Endothelial cell (in vitro differentiated cells): ENCODE measurements around the gene NOP53. TPM values are rescaled to one million over a fixed set of nuclear protein-coding genes. Genes with fewer than 3 reads are reported as not detected.

Experiments used
- DNase-seq: peaks from one replicate; pipeline ENCODE4 v3.0.0; 2021; ENCODE audit warnings: low spot score
- H3K27ac Mint-ChIP-seq: one replicate; pipeline ENCODE4 v1.8.0; 2021; ENCODE audit warnings: mixed read lengths, inconsistent platforms; ENCODE audit not compliant: unreplicated experiment
- H3K27me3 Mint-ChIP-seq: one replicate; pipeline ENCODE4 v1.8.0; 2021; ENCODE audit warnings: mild to moderate bottlenecking, moderate library complexity, mixed read lengths, inconsistent platforms; ENCODE audit not compliant: unreplicated experiment
- H3K36me3 Mint-ChIP-seq: one replicate; pipeline ENCODE4 v1.8.0; 2021; ENCODE audit warnings: mild to moderate bottlenecking, low read depth, mixed read lengths, inconsistent platforms; ENCODE audit not compliant: unreplicated experiment
- H3K4me1 Mint-ChIP-seq: one replicate; pipeline ENCODE4 v1.8.0; 2021; ENCODE audit warnings: mild to moderate bottlenecking, mixed read lengths, inconsistent platforms; ENCODE audit not compliant: unreplicated experiment
- H3K4me3 Mint-ChIP-seq: one replicate; pipeline ENCODE4 v1.8.0; 2021; ENCODE audit warnings: mild to moderate bottlenecking, mixed read lengths, inconsistent platforms; ENCODE audit not compliant: unreplicated experiment
- H3K9me3 Mint-ChIP-seq: one replicate; pipeline ENCODE4 v1.8.0; 2021; ENCODE audit warnings: mixed read lengths, inconsistent platforms; ENCODE audit not compliant: unreplicated experiment
- total RNA-seq: library from RNA; stranded (reverse); fragmentation: NEBNext Ultra II Directional; extraction: Animal tissue kit (Norgen Biotek cat#: 25700); gene quantifications from one replicate; pipeline ENCODE4 v1.2.1, GENCODE V29; 2021; ENCODE audit not compliant: unreplicated experiment
- TF ChIP-seq, protein P1 (sequence below): fragments of 200-600 bp; sonication (generic); IDR thresholded peaks from one replicate; pipeline ENCODE4 v1.5.0; 2021; ENCODE audit warnings: antibody characterized with exemption; ENCODE audit not compliant: unreplicated experiment

Gene NOP53
- total RNA-seq, 1 donor from 2014 or later: 324 TPM

DNA sequence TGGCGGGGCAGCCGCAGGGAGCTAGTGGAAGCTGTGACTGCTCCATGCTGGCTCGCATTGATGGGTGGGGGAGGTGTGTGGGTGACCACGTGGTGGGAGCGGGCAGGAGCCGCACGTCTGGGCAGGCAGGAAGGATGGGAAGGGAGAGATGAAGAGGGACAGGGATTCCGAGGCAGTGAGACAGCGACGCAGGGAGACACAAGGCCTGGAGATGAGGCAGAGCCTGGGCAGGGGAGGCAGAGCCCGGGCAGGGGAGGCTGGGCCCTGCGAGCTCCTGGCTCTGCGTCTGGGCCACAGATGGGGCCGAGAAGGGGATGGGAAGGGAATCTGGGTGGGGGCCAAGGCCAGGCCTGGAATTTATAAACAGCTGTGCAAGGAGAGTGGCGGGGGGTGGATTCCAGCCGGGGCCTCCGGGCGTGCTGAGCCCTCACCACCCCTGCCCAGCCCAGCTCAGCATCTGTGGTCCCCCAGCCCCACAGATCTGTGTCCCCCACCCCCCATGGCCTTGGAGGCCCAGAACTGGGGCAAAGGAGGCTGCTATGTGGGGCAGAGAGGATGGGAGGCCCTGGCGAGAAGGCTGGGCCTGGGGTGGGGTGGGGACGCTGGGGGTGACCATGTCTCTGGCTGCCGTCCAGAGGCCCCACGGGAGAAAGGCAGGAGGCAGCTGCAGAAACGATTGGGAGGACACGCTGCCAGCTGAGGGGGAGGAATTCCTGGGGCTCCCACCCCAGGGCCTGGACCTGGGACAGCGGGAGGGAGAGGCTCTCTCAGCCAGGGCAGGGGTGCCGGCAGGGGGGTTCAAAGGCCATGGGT lies 26.1 kb upstream of the NOP53 start:
- no peak for DNase-seq
- Mint-ChIP-seq H3K9me3 (no peaks in the 10 kb centered on the region), H3K4me3 (peak overlapping the region; percentile 15), H3K27me3 (peaks cover 13% of the 10 kb centered on the region), H3K4me1 (peaks cover 8% of the 10 kb centered on the region), H3K36me3 (peaks cover 27% of the 10 kb centered on the region), H3K27ac (no peak overlapping the region)
- TF ChIP-seq, protein P1, sequence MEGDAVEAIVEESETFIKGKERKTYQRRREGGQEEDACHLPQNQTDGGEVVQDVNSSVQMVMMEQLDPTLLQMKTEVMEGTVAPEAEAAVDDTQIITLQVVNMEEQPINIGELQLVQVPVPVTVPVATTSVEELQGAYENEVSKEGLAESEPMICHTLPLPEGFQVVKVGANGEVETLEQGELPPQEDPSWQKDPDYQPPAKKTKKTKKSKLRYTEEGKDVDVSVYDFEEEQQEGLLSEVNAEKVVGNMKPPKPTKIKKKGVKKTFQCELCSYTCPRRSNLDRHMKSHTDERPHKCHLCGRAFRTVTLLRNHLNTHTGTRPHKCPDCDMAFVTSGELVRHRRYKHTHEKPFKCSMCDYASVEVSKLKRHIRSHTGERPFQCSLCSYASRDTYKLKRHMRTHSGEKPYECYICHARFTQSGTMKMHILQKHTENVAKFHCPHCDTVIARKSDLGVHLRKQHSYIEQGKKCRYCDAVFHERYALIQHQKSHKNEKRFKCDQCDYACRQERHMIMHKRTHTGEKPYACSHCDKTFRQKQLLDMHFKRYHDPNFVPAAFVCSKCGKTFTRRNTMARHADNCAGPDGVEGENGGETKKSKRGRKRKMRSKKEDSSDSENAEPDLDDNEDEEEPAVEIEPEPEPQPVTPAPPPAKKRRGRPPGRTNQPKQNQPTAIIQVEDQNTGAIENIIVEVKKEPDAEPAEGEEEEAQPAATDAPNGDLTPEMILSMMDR: no peak

DNA sequence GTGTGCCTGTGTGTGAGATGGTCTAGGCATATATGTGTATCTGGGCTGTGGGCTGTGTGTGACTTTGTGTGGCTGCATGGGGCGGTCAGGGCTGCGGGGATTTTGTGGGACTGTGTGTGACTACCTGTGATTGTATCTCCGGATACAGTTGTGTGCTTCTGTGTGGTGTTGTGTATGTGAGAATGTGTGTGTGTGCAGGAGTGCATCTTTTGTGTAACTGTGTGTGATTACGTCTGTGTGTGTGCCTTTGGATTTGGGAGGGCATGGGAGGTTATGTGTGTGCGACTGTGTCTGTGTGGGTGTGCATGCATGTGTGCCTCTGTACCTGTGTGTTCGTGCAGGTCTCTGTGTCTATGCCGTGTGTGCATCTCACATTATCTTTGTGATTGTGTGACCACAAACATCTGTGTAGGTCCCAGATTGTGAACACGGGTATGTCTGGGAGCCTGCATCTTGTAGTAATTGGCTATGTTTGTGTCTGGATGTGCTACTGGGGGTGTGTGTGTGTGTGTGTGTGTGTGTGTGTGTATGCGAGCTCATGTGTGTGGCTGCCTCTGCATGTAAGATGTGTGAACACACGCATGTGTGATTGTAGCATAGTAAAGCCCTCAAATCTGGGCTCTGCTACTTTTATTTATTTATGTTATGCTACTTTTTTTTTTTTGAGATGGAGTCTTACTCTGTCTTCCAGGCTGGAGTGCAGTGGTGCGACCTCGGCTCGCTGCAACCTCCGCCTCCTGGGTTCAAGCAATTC lies 24.5 kb upstream of the NOP53 start:
- no peak for DNase-seq

DNA sequence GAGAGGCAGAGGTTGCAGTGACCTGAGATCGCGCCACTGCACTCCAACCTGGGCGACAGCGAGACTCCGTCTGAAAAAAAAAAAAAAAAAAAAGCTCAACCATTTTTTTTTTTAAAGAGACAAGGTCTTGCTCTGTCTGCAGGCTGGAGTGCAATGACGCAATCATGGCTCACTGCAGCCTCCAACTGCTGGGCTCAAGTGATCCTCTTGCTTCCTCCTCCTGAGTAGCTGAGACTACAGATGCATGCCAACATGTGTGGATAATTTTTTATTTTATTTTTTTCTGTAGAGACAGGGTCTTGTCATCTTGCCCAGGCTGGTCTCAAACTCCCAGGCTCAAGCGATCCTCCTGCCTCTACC lies 21.8 kb upstream of the NOP53 start:
- DNase-seq: no peak
- TF ChIP-seq, protein P1: no peak
- Mint-ChIP-seq H3K4me3 (no peak overlapping the region), H3K36me3 (peaks cover 38% of the 10 kb centered on the region), H3K27ac (no peak overlapping the region), H3K27me3 (peaks cover 11% of the 10 kb centered on the region), H3K4me1 (peaks cover 10% of the 10 kb centered on the region), H3K9me3 (peaks cover 4% of the 10 kb centered on the region)

More for the DNA sequence above, 24.5 kb upstream of the NOP53 start:
- Mint-ChIP-seq H3K4me1 (peaks cover 8% of the 10 kb centered on the region), H3K4me3 (peak overlapping the region; percentile 9), H3K27ac (peak overlapping the region; percentile 44), H3K9me3 (no peaks in the 10 kb centered on the region), H3K27me3 (peaks cover 15% of the 10 kb centered on the region), H3K36me3 (peaks cover 31% of the 10 kb centered on the region)
- TF ChIP-seq, protein P1: no peak

DNA sequence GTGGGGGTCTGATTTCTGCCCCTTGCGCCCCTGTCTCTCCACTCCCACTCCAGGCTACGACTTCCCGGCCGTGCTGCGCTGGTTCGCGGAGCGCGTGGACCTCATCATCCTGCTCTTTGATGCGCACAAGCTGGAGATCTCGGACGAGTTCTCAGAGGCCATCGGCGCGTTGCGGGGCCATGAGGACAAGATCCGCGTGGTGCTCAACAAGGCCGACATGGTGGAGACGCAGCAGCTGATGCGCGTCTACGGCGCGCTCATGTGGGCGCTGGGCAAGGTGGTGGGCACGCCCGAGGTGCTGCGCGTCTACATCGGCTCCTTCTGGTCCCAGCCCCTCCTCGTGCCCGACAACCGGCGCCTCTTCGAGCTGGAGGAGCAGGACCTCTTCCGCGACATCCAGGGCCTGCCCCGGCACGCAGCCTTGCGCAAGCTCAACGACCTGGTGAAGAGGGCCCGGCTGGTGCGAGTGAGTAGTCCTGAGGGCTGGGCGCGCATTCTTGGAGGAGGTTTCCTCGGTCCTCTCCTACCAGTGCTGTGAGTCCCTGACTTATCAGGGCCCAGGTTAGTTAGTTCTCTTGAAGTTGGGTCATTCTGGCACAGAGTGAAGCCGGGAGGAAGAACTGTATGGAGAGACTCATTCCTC lies 19.5 kb upstream of the NOP53 start:
- H3K9me3 Mint-ChIP-seq: peaks cover 4% of the 10 kb centered on the region
- H3K4me1 Mint-ChIP-seq: peaks cover 23% of the 10 kb centered on the region
- H3K27ac Mint-ChIP-seq: no peak overlapping the region
- peaks cover 48% of the 10 kb centered on the region for H3K36me3 Mint-ChIP-seq
- no peak overlapping the region for H3K4me3 Mint-ChIP-seq
- peaks cover 14% of the 10 kb centered on the region for H3K27me3 Mint-ChIP-seq
- no peak for DNase-seq
- TF ChIP-seq, protein P1: no peak
